Measurements from ENCODE around the gene DNPH1.

DNPH1 gene

GRCh38 chr6:43207286-43207685, 22.0 kb downstream of the DNPH1 start:
- no peak for DNase-seq

GRCh38 chr6:43205849-43206248, 23.4 kb downstream of the DNPH1 start:
- no peak for DNase-seq

GRCh38 chr6:43204271-43205105, 24.8 kb downstream of the DNPH1 start:
- DNase-seq = no peak

GRCh38 chr6:43203718-43204095, 25.6 kb downstream of the DNPH1 start:
- DNase-seq = no peak

- DNase-seq = no peak
Observed at GRCh38 chr6:43203029-43203717, 26.1 kb downstream of the DNPH1 start.

- no peak for DNase-seq
Observed at GRCh38 chr6:43202451-43202850, 26.8 kb downstream of the DNPH1 start.

- DNase-seq = no peak
Observed at GRCh38 chr6:43200541-43200940, 28.7 kb downstream of the DNPH1 start.

GRCh38 chr6:43199912-43200311, 29.4 kb downstream of the DNPH1 start:
- no peak for DNase-seq

- DNase-seq = no peak
Observed at GRCh38 chr6:43196337-43196736, 32.9 kb downstream of the DNPH1 start.

- DNase-seq = no peak
Observed at GRCh38 chr6:43193929-43194328, 35.4 kb downstream of the DNPH1 start.

- no peak for DNase-seq
Observed at GRCh38 chr6:43192911-43193310, 36.4 kb downstream of the DNPH1 start.

GRCh38 chr6:43189776-43190304, 39.4 kb downstream of the DNPH1 start:
- DNase-seq = no peak

- DNase-seq = no peak
Observed at GRCh38 chr6:43188426-43188825, 40.9 kb downstream of the DNPH1 start.

GRCh38 chr6:43187821-43188220, 41.5 kb downstream of the DNPH1 start:
- no peak for DNase-seq

- no peak for DNase-seq
Observed at GRCh38 chr6:43186706-43187105, 42.6 kb downstream of the DNPH1 start.

GRCh38 chr6:43186019-43186418, 43.3 kb downstream of the DNPH1 start:
- DNase-seq = no peak

- DNase-seq = no peak
Observed at GRCh38 chr6:43185391-43185985, 43.8 kb downstream of the DNPH1 start.

- no peak for DNase-seq
Observed at GRCh38 chr6:43184268-43184985, 44.9 kb downstream of the DNPH1 start.

- no peak for DNase-seq
Observed at GRCh38 chr6:43183441-43183840, 45.8 kb downstream of the DNPH1 start.

- peak; percentile 48 for DNase-seq
Observed at GRCh38 chr6:43181942-43182860, 47.1 kb downstream of the DNPH1 start, which contains the start of gene CUL9. TSS of gene CUL9 (plus strand) at chr6:43182196. CDS start at chr6:43184311, 2,115 bp downstream.

- DNase-seq = no peak
Observed at GRCh38 chr6:43181621-43181941, 47.7 kb downstream of the DNPH1 start.

- DNase-seq = no peak
Observed at GRCh38 chr6:43180985-43181384, 48.3 kb downstream of the DNPH1 start.

Measured in activated T-cell treated with anti-CD3 and anti-CD28 coated beads for 4 hours (primary cell).